Ishikawa (cell line): ENCODE results near the gene EBF4.

Experiments used
- CEBPB ChIP-seq: IDR thresholded peaks from 2 replicates; pipeline ENCODE4 v1.6.1; 2012
- CREB1 ChIP-seq: IDR thresholded peaks from 2 replicates; pipeline ENCODE4 v1.6.1; 2012; ENCODE audit warnings: low read depth
- EGR1 ChIP-seq: IDR thresholded peaks from 2 replicates; pipeline ENCODE4 v1.6.1; 2012
- EP300 ChIP-seq: IDR thresholded peaks from 2 replicates; pipeline ENCODE4 v1.6.1; 2012; ENCODE audit warnings: borderline replicate concordance
- FOXM1 ChIP-seq: IDR thresholded peaks from 2 replicates; pipeline ENCODE4 v1.6.1; 2012; ENCODE audit warnings: low read depth, borderline replicate concordance
- MAX ChIP-seq: IDR thresholded peaks from 2 replicates; pipeline ENCODE4 v1.6.1; 2012
- NFIC ChIP-seq: IDR thresholded peaks from 2 replicates; pipeline ENCODE4 v1.6.1; 2012
- RAD21 ChIP-seq: IDR thresholded peaks from 2 replicates; pipeline ENCODE4 v1.6.1; 2012; ENCODE audit warnings: low read depth
- REST ChIP-seq: IDR thresholded peaks from 2 replicates; pipeline ENCODE4 v1.6.1; 2012; ENCODE audit warnings: low read depth, mild to moderate bottlenecking
- TAF1 ChIP-seq: IDR thresholded peaks from 2 replicates; pipeline ENCODE4 v1.6.1; 2012; ENCODE audit warnings: low read depth, mild to moderate bottlenecking
- TCF12 ChIP-seq: IDR thresholded peaks from 2 replicates; pipeline ENCODE4 v1.6.1; 2012; ENCODE audit warnings: low read depth
- TEAD4 ChIP-seq: IDR thresholded peaks from 2 replicates; pipeline ENCODE4 v1.6.1; 2012
- USF1 ChIP-seq: IDR thresholded peaks from 2 replicates; pipeline ENCODE4 v1.6.1; 2012
- YY1 ChIP-seq: IDR thresholded peaks from 2 replicates; pipeline ENCODE4 v1.6.1; 2012; ENCODE audit warnings: low read depth
- ZBTB7A ChIP-seq: IDR thresholded peaks from 2 replicates; pipeline ENCODE4 v1.6.1; 2012; ENCODE audit warnings: low read depth

EBF4 gene

GRCh38 chr20:2734899-2735298 is 42.3 kb downstream of the EBF4 start:
- TF ChIP-seq CREB1 (no peak), EP300 (no peak), TCF12 (no peak), NFIC (no peak), REST (no peak), MAX (no peak), ZBTB7A (no peak), CEBPB (no peak), TAF1 (no peak), TEAD4 (no peak), EGR1 (no peak), USF1 (no peak), YY1 (no peak), RAD21 (no peak), FOXM1 (no peak)

GRCh38 chr20:2736441-2736840 is 43.9 kb downstream of the EBF4 start:
- TF ChIP-seq TEAD4 = no peak
- TF ChIP-seq CEBPB = no peak
- TF ChIP-seq CREB1 = no peak
- no peak for TF ChIP-seq YY1
- TF ChIP-seq USF1 = no peak
- no peak for TF ChIP-seq TAF1
- no peak for TF ChIP-seq EGR1
- no peak for TF ChIP-seq ZBTB7A
- TF ChIP-seq REST = no peak
- TF ChIP-seq MAX = no peak
- no peak for TF ChIP-seq EP300
- TF ChIP-seq TCF12 = no peak
- TF ChIP-seq FOXM1 = no peak
- no peak for TF ChIP-seq RAD21
- TF ChIP-seq NFIC = no peak

- TF ChIP-seq CEBPB (no peak), CREB1 (no peak), TEAD4 (no peak), NFIC (no peak), YY1 (no peak), EP300 (no peak), RAD21 (no peak), USF1 (no peak), EGR1 (no peak), TCF12 (no peak)
These were observed 45.9 kb downstream of the EBF4 start for GRCh38 chr20:2738331-2739041.

GRCh38 chr20:2739042-2739398 is 46.4 kb downstream of the EBF4 start:
- no peak for TF ChIP-seq NFIC
- no peak for TF ChIP-seq REST
